H9 (cell line): ENCODE results near the gene TMEM129. TPM values are rescaled to one million over a fixed set of nuclear protein-coding genes. Genes with fewer than 3 reads are reported as not detected.

Source experiments
- DNase-seq: peaks from one replicate; pipeline ENCODE4 v3.0.0-alpha.2; 2017
- H2AFZ ChIP-seq: one replicate; pipeline ENCODE4 v1.6.1; 2013; ENCODE audit warnings: mild to moderate bottlenecking, low read length, control low read depth, moderate library complexity
- H2AK5ac ChIP-seq: 2 replicates; pipeline ENCODE4 v1.6.1; 2013; ENCODE audit warnings: low read length, control low read depth, mixed read lengths; ENCODE audit not compliant: insufficient read length
- H2BK120ac ChIP-seq: one replicate; pipeline ENCODE4 v1.6.1; 2013; ENCODE audit warnings: low read depth, mild to moderate bottlenecking, low read length, control low read depth, inconsistent platforms; ENCODE audit not compliant: poor library complexity, severe bottlenecking
- H2BK12ac ChIP-seq: 2 replicates; pipeline ENCODE4 v1.6.1; 2013; ENCODE audit warnings: low read length, control low read depth, mixed read lengths, low read depth; ENCODE audit not compliant: insufficient read length
- H2BK15ac ChIP-seq: 2 replicates; pipeline ENCODE4 v1.6.1; 2013; ENCODE audit warnings: low read depth, low read length, control low read depth
- H2BK20ac ChIP-seq: one replicate; pipeline ENCODE4 v1.6.1; 2013; ENCODE audit warnings: low read depth, mild to moderate bottlenecking, low read length, control low read depth, inconsistent platforms; ENCODE audit not compliant: poor library complexity, severe bottlenecking
- H2BK5ac ChIP-seq: 2 replicates; pipeline ENCODE4 v1.6.1; 2013; ENCODE audit warnings: low read length, control low read depth, mixed read lengths; ENCODE audit not compliant: insufficient read length
- H3K14ac ChIP-seq: 2 replicates; pipeline ENCODE4 v1.6.1; 2013; ENCODE audit warnings: low read length, control low read depth; ENCODE audit not compliant: insufficient read depth
- H3K18ac ChIP-seq: 2 replicates; pipeline ENCODE4 v1.6.1; 2013; ENCODE audit warnings: low read depth, mild to moderate bottlenecking, mixed read lengths, low read length, control low read depth; ENCODE audit not compliant: insufficient read length
- H3K23ac ChIP-seq: 2 replicates; pipeline ENCODE4 v1.6.1; 2013; ENCODE audit warnings: low read length, control low read depth, mixed read lengths, low read depth; ENCODE audit not compliant: insufficient read length
- H3K23me2 ChIP-seq: 2 replicates; pipeline ENCODE4 v1.6.1; 2013; ENCODE audit warnings: low read depth, mild to moderate bottlenecking, mixed read lengths, low read length, control low read depth; ENCODE audit not compliant: insufficient read length, poor library complexity, severe bottlenecking
- H3K27ac ChIP-seq: 2 replicates; pipeline ENCODE4 v1.5.1; 2013; ENCODE audit warnings: low read length, control low read depth, mixed read lengths, low read depth; ENCODE audit not compliant: insufficient read length
- H3K27me3 ChIP-seq: 2 replicates; pipeline ENCODE4 v1.6.1; 2013; ENCODE audit warnings: low read length, control low read depth, inconsistent platforms; ENCODE audit not compliant: insufficient read depth
- H3K4ac ChIP-seq: 2 replicates; pipeline ENCODE4 v1.6.1; 2013; ENCODE audit warnings: low read depth, mild to moderate bottlenecking, control low read depth, inconsistent platforms, low read length, moderate library complexity
- H3K4me1 ChIP-seq: 2 replicates; pipeline ENCODE4 v1.6.1; 2013; ENCODE audit warnings: low read length, control low read depth, inconsistent platforms; ENCODE audit not compliant: insufficient read depth
- H3K4me2 ChIP-seq: 2 replicates; pipeline ENCODE4 v1.6.1; 2013; ENCODE audit warnings: low read length, control low read depth, mixed read lengths; ENCODE audit not compliant: insufficient read length, insufficient read depth
- H3K56ac ChIP-seq: 2 replicates; pipeline ENCODE4 v1.6.1; 2013; ENCODE audit warnings: low read depth, mild to moderate bottlenecking, mixed read lengths, low read length, control low read depth; ENCODE audit not compliant: insufficient read length
- H3K79me1 ChIP-seq: 2 replicates; pipeline ENCODE4 v1.6.1; 2013; ENCODE audit warnings: low read depth, mild to moderate bottlenecking, moderate library complexity, low read length, control low read depth, inconsistent platforms; ENCODE audit not compliant: insufficient read depth, poor library complexity, severe bottlenecking
- H3K79me2 ChIP-seq: 2 replicates; pipeline ENCODE4 v1.6.1; 2013; ENCODE audit warnings: low read length, control low read depth, inconsistent platforms; ENCODE audit not compliant: insufficient read depth
- H3K9ac ChIP-seq: 2 replicates; pipeline ENCODE4 v1.6.1; 2013; ENCODE audit warnings: low read length, control low read depth, mixed read lengths; ENCODE audit not compliant: insufficient read length; ENCODE audit errors: extremely low read depth
- H3K9me3 ChIP-seq: one replicate; pipeline ENCODE4 v1.6.1; 2013; ENCODE audit warnings: low read depth, low read length, inconsistent platforms; ENCODE audit not compliant: control insufficient read depth
- H3T11ph ChIP-seq: one replicate; pipeline ENCODE4 v1.6.1; 2013; ENCODE audit warnings: mild to moderate bottlenecking, low read length, control low read depth, inconsistent platforms
- H4K20me1 ChIP-seq: one replicate; pipeline ENCODE4 v1.6.1; 2013; ENCODE audit not compliant: control insufficient read depth, insufficient read length, insufficient read depth
- H4K5ac ChIP-seq: 2 replicates; pipeline ENCODE4 v1.6.1; 2013; ENCODE audit warnings: low read depth, mild to moderate bottlenecking, mixed read lengths, low read length, control low read depth; ENCODE audit not compliant: insufficient read length
- H4K8ac ChIP-seq: replicated peaks from 2 replicates; pipeline ENCODE4 v1.6.1; 2013; ENCODE audit warnings: low read length, control low read depth, mixed read lengths, low read depth; ENCODE audit not compliant: insufficient read length
- H4K91ac ChIP-seq: 2 replicates; pipeline ENCODE4 v1.6.1; 2013; ENCODE audit warnings: low read depth, mild to moderate bottlenecking, moderate library complexity, mixed read lengths, low read length, control low read depth; ENCODE audit not compliant: insufficient read length
- H3K27ac Mint-ChIP-seq, 3 experiments: 2 replicates in 2 of 3; 3 replicates in 1 of 3; pipeline ENCODE4 v1.8.0; 2020 to 2021; ENCODE audit warnings: mixed read lengths in 3 of 3, mild to moderate bottlenecking in 1 of 3, moderate library complexity in 1 of 3
- H3K27me3 Mint-ChIP-seq: 2 replicates; pipeline ENCODE4 v1.8.0; 2021; ENCODE audit warnings: low read depth, mild to moderate bottlenecking, moderate library complexity, mixed read lengths
- H3K36me3 Mint-ChIP-seq, 3 experiments: 2 replicates in 2 of 3; 3 replicates in 1 of 3; pipeline ENCODE4 v1.8.0; 2020 to 2021; ENCODE audit warnings: low read depth in 3 of 3, mixed read lengths in 3 of 3; ENCODE audit not compliant: insufficient read depth in 1 of 3
- H3K4me1 Mint-ChIP-seq, 2 experiments: 2 replicates each; pipeline ENCODE4 v1.8.0; 2020; ENCODE audit warnings: mixed read lengths in 2 of 2
- H3K4me3 Mint-ChIP-seq, 2 experiments: 2 replicates in 1 of 2; 3 replicates in 1 of 2; pipeline ENCODE4 v1.8.0; 2020 to 2021; ENCODE audit warnings: mild to moderate bottlenecking in 2 of 2, mixed read lengths in 2 of 2, moderate library complexity in 1 of 2
- H3K9me3 Mint-ChIP-seq, 2 experiments: 2 replicates in 1 of 2; 3 replicates in 1 of 2; pipeline ENCODE4 v1.8.0; 2020; ENCODE audit warnings: mild to moderate bottlenecking in 2 of 2, mixed read lengths in 2 of 2, moderate library complexity in 1 of 2
- WGBS: extraction: QIAGEN DNeasy Blood & Tissue Kit; methylation state at CpG from one replicate; pipeline ENCODE4 v1.1.7; 2013; ENCODE audit warnings: missing lambda C conversion rate, low lambda C conversion rate, mixed read lengths; ENCODE audit not compliant: insufficient read length; ENCODE audit errors: extremely low coverage; 5-methylcytosine and 5-hydroxymethylcytosine counted together
- total RNA-seq: library from RNA; stranded (reverse); gene quantifications from 2 replicates; pipeline ENCODE4 v1.2.1, GENCODE V29; 2021
- TF ChIP-seq, protein P1 (sequence below): fragments of 200-600 bp; sonication (generic); conservative IDR thresholded peaks from 3 replicates; pipeline ENCODE4 v1.8.0; 2021; ENCODE audit warnings: antibody characterized with exemption, mild to moderate bottlenecking

The TMEM129 gene
- total RNA-seq, 1 experiment from 2014 or later, result 27.3 TPM

DNA sequence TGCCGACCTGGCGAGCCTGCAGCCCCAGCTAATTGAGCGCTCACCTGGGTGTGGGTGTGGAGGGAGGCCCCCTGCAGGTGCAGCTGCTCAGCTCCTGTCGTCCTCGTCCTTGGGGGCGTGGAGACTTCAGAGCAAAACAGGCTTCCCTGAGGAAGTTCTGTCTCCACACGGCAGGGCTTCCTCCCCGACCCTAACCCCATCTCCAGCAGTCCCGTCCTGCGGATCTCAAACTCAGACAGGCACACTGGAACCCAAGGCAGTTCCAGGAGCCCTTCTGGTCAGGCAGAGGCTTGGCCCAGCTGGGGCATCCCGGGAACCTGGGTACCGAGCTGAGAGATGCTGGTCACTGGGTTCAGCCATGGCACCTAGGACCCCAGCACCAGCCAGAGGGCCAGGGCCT is 24.6 kb upstream of the TMEM129 start:
- peaks cover 16 to 48% (median 38%) of the 10 kb centered on the region in 3 experiments; a peak in 6 of 7 replicates for H3K36me3 Mint-ChIP-seq
- Histone ChIP-seq H3K56ac (no peak overlapping the region), H2BK5ac (no peak overlapping the region), H3K14ac (no peak overlapping the region), H2BK20ac (no peak overlapping the region), H4K5ac (no peak overlapping the region), H3K4me2 (no peak overlapping the region), H3T11ph (no peak overlapping the region), H2AK5ac (no peak overlapping the region), H2BK15ac (no peak overlapping the region), H3K4me1 (no peaks in the 10 kb centered on the region), H3K9me3 (no peaks in the 10 kb centered on the region), H3K79me2 (no peaks in the 10 kb centered on the region), H3K27me3 (no peaks in the 10 kb centered on the region), H4K8ac (no peak overlapping the region), H2AFZ (no peak overlapping the region), H3K23me2 (no peaks in the 10 kb centered on the region), H3K27ac (no peak overlapping the region), H2BK120ac (no peak overlapping the region), H3K79me1 (no peaks in the 10 kb centered on the region), H3K23ac (no peak overlapping the region), H4K20me1 (no peaks in the 10 kb centered on the region), H3K4ac (no peak overlapping the region), H3K18ac (no peak overlapping the region), H2BK12ac (no peak overlapping the region), H4K91ac (no peak overlapping the region), H3K9ac (no peak overlapping the region)
- H3K27me3 Mint-ChIP-seq, result no peaks in the 10 kb centered on the region
- TF ChIP-seq, protein P1, sequence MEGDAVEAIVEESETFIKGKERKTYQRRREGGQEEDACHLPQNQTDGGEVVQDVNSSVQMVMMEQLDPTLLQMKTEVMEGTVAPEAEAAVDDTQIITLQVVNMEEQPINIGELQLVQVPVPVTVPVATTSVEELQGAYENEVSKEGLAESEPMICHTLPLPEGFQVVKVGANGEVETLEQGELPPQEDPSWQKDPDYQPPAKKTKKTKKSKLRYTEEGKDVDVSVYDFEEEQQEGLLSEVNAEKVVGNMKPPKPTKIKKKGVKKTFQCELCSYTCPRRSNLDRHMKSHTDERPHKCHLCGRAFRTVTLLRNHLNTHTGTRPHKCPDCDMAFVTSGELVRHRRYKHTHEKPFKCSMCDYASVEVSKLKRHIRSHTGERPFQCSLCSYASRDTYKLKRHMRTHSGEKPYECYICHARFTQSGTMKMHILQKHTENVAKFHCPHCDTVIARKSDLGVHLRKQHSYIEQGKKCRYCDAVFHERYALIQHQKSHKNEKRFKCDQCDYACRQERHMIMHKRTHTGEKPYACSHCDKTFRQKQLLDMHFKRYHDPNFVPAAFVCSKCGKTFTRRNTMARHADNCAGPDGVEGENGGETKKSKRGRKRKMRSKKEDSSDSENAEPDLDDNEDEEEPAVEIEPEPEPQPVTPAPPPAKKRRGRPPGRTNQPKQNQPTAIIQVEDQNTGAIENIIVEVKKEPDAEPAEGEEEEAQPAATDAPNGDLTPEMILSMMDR, result no peak
- peaks cover 0 to 8% of the 10 kb centered on the region in 2 experiments; a peak in 1 of 4 replicates for H3K4me1 Mint-ChIP-seq
- 0 out of 7 replicates have a peak overlapping the region, but pooled peaks of 1 of the 3 experiments have one; percentile 20 for H3K27ac Mint-ChIP-seq
- no peaks in the 10 kb centered on the region for H3K9me3 Mint-ChIP-seq
- no peak overlapping the region for H3K4me3 Mint-ChIP-seq
- no peak for DNase-seq
- WGBS, result no CpG with 5 or more reads among the region's 12 CpGs
